KMS-11 (cell line): ENCODE measurements around the gene GRIK5.

Experiments
- H2AFZ ChIP-seq: fragments of 200-600 bp; sonication (generic); 2 replicates; pipeline ENCODE4 v1.6.1; 2016; ENCODE audit warnings: antibody characterized with exemption, mixed run types, low read depth
- H3K27ac ChIP-seq: fragments of 200-600 bp; sonication (generic); 2 replicates; pipeline ENCODE4 v1.6.1; 2016; ENCODE audit warnings: mild to moderate bottlenecking, mixed run types
- H3K27me3 ChIP-seq: fragments of 200-600 bp; sonication (generic); 2 replicates; pipeline ENCODE4 v1.6.1; 2017; ENCODE audit warnings: mild to moderate bottlenecking, low read depth, mixed run types, moderate library complexity; ENCODE audit not compliant: insufficient read depth
- H3K36me3 ChIP-seq: fragments of 200-600 bp; sonication (generic); 2 replicates; pipeline ENCODE4 v1.6.1; 2017; ENCODE audit warnings: mild to moderate bottlenecking, mixed run types; ENCODE audit not compliant: insufficient read depth
- H3K4me1 ChIP-seq: fragments of 200-600 bp; sonication (generic); 2 replicates; pipeline ENCODE4 v1.6.1; 2016; ENCODE audit warnings: mild to moderate bottlenecking, low read depth, mixed run types; ENCODE audit not compliant: poor library complexity, severe bottlenecking
- H3K4me2 ChIP-seq: fragments of 200-600 bp; sonication (generic); 2 replicates; pipeline ENCODE4 v1.7.0; 2016; ENCODE audit warnings: mild to moderate bottlenecking, mixed run types
- H3K4me3 ChIP-seq: fragments of 200-600 bp; sonication (generic); IDR thresholded peaks from 2 replicates; pipeline ENCODE4 v1.6.1; 2017; ENCODE audit warnings: low read depth, low read length, mixed read lengths; ENCODE audit not compliant: insufficient read depth
- H3K79me2 ChIP-seq: fragments of 200-600 bp; sonication (generic); 2 replicates; pipeline ENCODE4 v1.6.1; 2016; ENCODE audit warnings: low read depth, mixed run types; ENCODE audit not compliant: insufficient read depth
- H3K9ac ChIP-seq: fragments of 200-600 bp; sonication (generic); 2 replicates; pipeline ENCODE4 v1.6.1; 2016; ENCODE audit warnings: mild to moderate bottlenecking, mixed run types
- H4K20me1 ChIP-seq: fragments of 200-600 bp; sonication (generic); 2 replicates; pipeline ENCODE4 v1.6.1; 2016; ENCODE audit warnings: mild to moderate bottlenecking, mixed run types; ENCODE audit not compliant: insufficient read depth
- TF ChIP-seq, protein P1 (sequence below): fragments of 200-600 bp; sonication (generic); conservative IDR thresholded peaks from 2 replicates; pipeline ENCODE4 v1.6.1; 2017; ENCODE audit warnings: low read depth, mild to moderate bottlenecking, antibody characterized with exemption, low read length, moderate library complexity, mixed read lengths

GRIK5 gene

GRCh38 chr19:42059196-42059595, 10.8 kb downstream of the GRIK5 start:
- H3K36me3 ChIP-seq: no peaks in the 10 kb centered on the region
- H3K27me3 ChIP-seq: peaks cover 85% of the 10 kb centered on the region
- TF ChIP-seq, protein P1, sequence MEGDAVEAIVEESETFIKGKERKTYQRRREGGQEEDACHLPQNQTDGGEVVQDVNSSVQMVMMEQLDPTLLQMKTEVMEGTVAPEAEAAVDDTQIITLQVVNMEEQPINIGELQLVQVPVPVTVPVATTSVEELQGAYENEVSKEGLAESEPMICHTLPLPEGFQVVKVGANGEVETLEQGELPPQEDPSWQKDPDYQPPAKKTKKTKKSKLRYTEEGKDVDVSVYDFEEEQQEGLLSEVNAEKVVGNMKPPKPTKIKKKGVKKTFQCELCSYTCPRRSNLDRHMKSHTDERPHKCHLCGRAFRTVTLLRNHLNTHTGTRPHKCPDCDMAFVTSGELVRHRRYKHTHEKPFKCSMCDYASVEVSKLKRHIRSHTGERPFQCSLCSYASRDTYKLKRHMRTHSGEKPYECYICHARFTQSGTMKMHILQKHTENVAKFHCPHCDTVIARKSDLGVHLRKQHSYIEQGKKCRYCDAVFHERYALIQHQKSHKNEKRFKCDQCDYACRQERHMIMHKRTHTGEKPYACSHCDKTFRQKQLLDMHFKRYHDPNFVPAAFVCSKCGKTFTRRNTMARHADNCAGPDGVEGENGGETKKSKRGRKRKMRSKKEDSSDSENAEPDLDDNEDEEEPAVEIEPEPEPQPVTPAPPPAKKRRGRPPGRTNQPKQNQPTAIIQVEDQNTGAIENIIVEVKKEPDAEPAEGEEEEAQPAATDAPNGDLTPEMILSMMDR: no peak

DNA sequence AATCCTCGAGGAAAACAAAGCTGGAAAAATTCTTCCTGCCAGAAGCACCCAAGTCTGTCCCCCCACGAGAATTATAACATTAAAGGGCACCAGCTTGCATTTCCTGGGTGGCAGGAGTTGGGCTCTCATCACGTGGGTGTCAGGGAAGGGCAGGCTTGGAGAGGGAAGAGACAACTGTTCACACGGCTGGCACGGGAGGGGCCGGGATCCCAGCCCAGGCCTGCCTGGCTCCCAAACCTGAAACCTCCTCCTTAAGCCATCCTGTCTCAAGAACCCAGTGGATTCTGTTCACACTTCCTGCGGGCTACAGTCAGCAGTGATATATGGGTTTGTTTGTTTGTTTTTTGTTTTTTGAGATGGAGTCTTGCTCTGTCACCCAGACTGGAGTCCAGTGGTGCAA, 12.2 kb downstream of the GRIK5 start:
- Histone ChIP-seq H3K4me1 (no peaks in the 10 kb centered on the region), H3K4me3 (no peak overlapping the region), H3K9ac (no peak overlapping the region), H3K79me2 (no peaks in the 10 kb centered on the region), H2AFZ (no peak overlapping the region), H3K27ac (no peak overlapping the region), H3K36me3 (no peaks in the 10 kb centered on the region), H3K27me3 (peaks cover 88% of the 10 kb centered on the region), H4K20me1 (no peaks in the 10 kb centered on the region), H3K4me2 (no peak overlapping the region)
- TF ChIP-seq, protein P1: no peak

More at GRCh38 chr19:42059196-42059595, 10.8 kb downstream of the GRIK5 start:
- Histone ChIP-seq H3K79me2 (no peaks in the 10 kb centered on the region), H3K4me2 (no peak overlapping the region), H3K4me1 (no peaks in the 10 kb centered on the region), H4K20me1 (no peaks in the 10 kb centered on the region), H2AFZ (no peak overlapping the region), H3K4me3 (no peak overlapping the region), H3K27ac (no peak overlapping the region), H3K9ac (no peak overlapping the region)

DNA sequence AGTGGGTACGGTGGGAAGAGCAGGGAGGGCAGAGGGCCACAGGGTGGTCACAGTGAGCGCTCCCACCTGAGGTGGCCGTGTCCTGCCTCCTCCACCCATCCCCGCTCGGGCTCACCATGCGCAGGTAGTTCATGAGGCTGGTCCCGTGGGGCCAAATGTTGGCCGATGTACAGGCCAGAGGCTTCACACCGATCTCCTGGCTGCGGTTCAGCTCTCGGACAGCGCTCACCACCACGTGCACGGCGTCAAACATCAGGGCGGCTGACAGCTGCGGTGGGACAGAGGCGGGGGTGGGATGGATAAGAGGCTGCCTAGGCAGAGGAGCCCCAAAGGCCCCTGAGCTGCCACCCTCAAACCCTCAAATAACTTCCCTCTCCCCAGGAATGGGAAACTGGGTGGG, 15.8 kb downstream of the GRIK5 start:
- no peaks in the 10 kb centered on the region for H3K79me2 ChIP-seq
- no peak overlapping the region for H2AFZ ChIP-seq
- no peak overlapping the region for H3K4me3 ChIP-seq
- no peak overlapping the region for H3K27ac ChIP-seq
- TF ChIP-seq, protein P1: no peak
- H3K4me1 ChIP-seq: no peaks in the 10 kb centered on the region
- peaks cover 95% of the 10 kb centered on the region for H3K27me3 ChIP-seq
- H4K20me1 ChIP-seq: no peaks in the 10 kb centered on the region
- no peak overlapping the region for H3K9ac ChIP-seq
- H3K4me2 ChIP-seq: no peak overlapping the region
- H3K36me3 ChIP-seq: no peaks in the 10 kb centered on the region

DNA sequence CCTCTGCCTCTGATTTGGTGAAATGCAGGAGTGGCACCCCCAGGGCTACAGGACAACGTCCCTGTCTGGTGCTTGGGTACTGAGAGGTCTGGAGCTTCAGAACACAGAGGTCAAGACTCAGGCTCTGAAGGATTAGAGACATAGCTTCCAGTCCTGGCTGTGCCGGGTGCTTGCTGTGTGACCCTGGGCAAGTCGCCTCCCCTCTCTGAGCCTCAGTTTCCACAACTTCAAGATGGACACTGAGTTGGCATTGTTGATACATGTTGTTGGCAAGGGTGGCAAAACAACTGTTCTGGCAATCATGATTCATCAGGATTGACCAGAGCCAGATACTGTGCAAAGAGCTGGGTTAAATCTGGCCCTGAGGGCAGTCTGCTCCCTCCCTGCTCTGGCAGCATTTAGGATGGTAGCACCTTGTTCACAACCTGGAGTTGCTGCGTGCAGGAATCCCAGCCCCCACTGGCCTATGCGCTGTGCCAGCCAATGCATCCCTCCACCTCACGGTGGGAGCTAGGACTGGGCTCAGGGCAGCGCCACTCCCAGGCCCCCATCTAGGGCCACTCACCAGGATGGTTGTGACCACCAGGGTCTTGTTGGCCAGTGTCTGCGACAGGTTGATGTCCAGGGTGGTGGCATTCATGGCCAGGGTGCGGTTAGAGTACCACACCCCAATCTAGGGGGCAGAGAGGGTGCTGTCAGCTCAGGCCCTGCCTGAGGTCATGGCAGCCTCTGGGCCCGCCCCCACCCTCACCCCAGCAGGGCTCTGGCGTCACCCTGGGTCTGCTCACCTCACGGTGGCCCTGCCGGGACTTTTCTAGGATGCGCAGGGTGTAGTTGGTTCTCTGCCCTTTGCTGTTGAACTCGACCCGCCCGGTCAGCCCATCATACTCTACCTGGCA, 16.7 kb downstream of the GRIK5 start:
- H3K4me1 ChIP-seq: no peaks in the 10 kb centered on the region
- H3K27ac ChIP-seq: no peak overlapping the region
- H4K20me1 ChIP-seq: no peaks in the 10 kb centered on the region
- H3K79me2 ChIP-seq: no peaks in the 10 kb centered on the region
- no peak overlapping the region for H3K4me3 ChIP-seq
- no peaks in the 10 kb centered on the region for H3K36me3 ChIP-seq
- no peak overlapping the region for H2AFZ ChIP-seq
- no peak overlapping the region for H3K9ac ChIP-seq
- H3K4me2 ChIP-seq: no peak overlapping the region
- TF ChIP-seq, protein P1: no peak
- H3K27me3 ChIP-seq: peaks cover 97% of the 10 kb centered on the region
